Thyroid gland (tissue), 4 donors: Measurements from ENCODE around the gene ABI1.

Experiments
- CTCF ChIP-seq, 6 experiments: fragments of 200-600 bp in 3 of 6; fragments of 450-650 bp in 3 of 6; sonication (generic) in 3 of 6; IDR thresholded peaks; one replicate each; pipeline ENCODE4 v1.5.1; 2016 to 2019; ENCODE audit warnings: antibody characterized with exemption in 6 of 6, mild to moderate bottlenecking in 2 of 6, inconsistent platforms in 1 of 6, moderate library complexity in 1 of 6
- POLR2A ChIP-seq, 2 donors: fragments of 450-650 bp; IDR thresholded peaks; one replicate each; pipeline ENCODE4 v1.6.1; 2017; ENCODE audit warnings: antibody characterized with exemption in 2 of 2, mild to moderate bottlenecking in 2 of 2, moderate library complexity in 1 of 2

DNA sequence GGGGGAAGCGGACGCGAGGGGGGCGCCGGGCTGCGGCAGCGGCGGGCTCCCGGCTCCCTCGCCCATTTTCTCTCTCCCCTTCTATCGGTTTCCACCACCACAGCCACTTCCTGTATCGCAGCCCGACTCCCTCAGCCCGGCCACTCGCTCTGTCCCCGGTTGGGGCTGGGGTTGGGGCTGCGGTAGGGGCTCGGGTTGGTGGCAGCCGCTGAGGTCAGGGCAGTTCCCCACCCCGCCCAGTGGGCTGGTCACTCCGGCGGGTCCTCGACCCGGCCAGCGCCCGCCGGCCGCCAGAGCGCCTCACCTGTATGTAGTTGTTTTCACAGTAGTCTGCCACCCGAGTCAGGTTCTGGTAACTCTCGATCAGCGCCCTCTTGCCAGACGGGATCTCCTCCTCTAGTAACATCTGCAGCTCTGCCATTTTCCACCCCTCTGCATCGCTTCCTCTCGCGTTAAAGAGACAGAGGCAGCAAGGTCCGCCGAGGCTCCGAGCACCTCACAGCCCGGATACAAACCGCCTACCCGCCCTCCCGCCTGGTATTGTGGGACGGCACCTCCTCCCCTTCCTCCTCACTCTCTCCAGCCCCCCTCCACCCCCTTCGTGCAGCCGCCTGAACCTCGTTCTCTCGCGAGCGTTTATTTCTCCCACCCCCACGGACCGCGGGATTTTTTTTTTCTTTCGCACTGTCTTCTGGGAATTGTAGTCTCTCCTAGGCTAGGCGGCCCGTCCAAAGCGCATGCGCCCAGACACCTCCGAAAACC is at the start of gene ABI1:
- no peak for TF ChIP-seq CTCF (IDR thresholded peaks at IDR 0.05)
- peak; percentile 92 to 96 for TF ChIP-seq POLR2A (IDR thresholded peaks at IDR 0.05)
